GM19324 (cell line): ENCODE data around the gene MAPKAPK3.
"Not testable (repeated sequence)": the region's sequence is repeated elsewhere in the genome, so short reads cannot be mapped to it uniquely, and the experiment has no call there.

ENCODE experiments used
- ATAC-seq: cut with Tn5 transposase; IDR thresholded peaks from one replicate; pipeline ENCODE4 v1.9.1; 2021; ENCODE audit warnings: mild to moderate bottlenecking, moderate library complexity; ENCODE audit not compliant: unreplicated experiment, low FRiP score

The MAPKAPK3 gene

DNA sequence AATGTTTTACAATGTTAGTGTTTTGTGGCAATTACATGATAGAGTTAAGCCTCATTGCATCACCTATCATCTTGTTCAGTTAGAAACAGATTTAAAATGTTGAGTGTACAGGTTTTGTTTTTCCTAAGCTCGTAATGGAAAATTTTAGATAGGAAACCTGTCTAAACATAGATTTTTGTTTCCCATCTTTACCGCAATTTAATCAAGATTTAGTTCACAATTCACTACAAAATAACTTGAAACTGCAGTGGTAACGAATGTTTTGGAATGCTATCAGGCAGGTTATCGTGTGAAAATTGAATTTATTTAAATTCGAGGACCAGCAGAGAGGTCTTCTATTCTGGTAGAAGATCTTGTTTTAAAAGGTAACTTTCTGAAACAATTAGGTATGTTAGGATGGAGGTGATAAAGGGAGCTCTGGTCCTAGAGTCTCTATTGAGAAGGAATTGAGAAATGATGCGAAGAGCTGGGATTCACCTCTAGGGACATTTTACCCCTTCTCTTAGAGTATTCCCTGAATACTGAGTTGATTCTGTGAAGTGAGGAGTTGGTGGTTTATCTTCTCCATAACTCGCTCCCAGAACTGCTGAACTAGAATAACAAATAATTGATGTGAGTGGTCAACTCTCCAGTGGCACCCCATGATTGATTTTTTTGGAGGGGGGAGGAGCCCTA, 59.2 kb downstream of the MAPKAPK3 start:
- no peak for ATAC-seq

DNA sequence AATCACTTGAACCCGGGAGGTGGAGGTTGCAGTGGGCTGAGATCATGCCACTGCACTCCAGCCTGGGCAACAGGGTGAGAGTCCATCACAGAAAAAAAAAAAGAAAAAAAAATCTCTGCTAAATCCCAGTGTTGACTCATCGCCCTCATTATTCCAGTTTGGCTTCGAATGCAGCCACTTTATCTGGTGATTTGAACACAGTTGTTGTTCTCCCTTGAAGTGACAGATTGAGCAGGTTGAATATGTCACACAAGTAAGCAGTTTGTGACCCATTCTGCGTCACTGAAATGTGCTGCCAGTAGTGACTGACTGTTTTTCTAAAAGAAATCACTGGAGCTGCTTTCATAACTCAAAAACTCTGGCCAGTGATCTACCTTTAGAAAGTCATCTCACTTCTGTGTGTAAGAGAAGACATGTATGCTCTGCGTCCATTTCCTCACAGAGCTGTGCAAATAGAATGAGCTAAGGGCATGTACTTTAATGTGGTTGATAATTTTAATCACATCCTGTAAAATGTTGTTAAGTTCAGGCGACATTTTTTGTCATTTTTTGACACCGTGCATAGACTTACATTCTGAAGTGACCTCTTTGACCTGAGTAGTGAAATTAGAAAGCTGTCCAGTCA, 70.3 kb downstream of the MAPKAPK3 start:
- ATAC-seq: no peak

DNA sequence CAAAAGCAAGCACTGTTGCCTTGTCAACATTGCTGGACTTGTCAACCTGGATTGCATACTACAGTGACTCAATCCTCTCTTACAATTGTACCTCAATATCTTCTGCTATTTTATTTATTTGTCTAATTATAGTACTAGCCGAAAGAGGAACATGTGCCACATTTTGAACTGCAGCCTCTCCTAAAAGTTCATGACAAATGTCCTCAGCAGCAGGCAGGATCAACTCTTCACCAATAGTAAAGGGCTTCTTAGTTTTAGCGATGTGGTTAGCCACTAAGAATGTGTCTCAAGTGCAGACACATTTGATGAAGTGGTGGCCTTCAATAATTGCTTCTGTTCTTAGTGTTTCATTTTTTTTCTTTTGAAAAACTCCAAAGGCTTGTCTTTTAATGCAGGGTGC, 71.0 kb downstream of the MAPKAPK3 start:
- ATAC-seq: no peak

DNA sequence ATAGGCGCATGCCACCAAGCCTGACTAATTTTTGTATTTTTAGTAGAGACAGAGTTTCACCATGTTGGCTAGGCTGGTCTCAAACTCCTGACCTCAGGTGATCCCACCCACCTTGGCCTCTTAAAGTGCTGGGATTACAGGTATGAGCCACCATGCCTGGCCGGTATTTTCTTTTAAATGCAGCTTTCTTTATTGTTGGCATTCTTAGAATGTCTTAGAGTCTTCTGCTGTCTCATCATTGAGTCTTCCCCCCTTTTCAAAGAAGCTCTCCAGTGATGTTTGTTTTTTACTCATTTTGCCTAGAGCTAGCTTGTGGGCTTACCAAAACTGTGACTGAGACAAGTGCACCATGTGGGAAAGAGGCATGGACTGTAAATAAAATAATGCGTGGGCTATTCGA, 71.7 kb downstream of the MAPKAPK3 start:
- not testable (repeated sequence) for ATAC-seq

DNA sequence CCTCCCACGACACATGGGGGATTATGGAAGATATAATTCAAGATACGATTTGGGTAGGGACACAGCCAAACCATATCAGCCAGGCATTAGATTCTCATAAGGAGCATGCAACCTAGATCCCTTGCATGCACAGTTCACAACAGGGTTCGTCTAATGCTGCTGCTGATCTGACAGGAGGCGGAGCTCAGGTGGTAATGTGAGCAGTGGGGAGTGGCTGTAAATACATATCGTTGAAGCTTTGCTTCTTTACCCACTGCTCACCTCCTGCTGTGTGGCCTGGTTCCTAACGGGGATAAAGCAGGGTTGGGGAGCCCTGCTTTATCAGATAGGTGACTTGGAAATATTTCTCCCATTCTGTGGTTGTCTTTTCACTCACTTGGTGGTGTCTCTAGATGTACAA, 72.6 kb downstream of the MAPKAPK3 start:
- no peak for ATAC-seq

DNA sequence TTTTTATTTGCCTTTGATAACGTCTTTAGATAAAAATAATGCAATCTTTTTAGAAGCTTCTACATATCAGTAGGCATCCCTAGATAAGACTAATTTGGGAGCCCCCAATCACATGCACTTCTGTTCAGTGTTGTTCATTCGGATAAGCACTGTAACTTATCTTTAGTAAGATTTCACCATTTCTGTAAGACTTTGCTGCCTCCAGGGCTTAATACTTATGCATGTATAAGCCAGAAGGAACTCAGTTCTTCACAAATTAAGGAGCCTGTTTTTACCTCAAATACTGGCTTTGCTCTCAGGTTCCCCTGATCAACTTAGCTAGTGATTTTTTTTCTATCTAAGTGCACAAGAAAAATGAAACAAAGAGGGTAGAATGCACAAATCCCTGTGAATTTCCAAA, 78.1 kb downstream of the MAPKAPK3 start:
- no peak for ATAC-seq

DNA sequence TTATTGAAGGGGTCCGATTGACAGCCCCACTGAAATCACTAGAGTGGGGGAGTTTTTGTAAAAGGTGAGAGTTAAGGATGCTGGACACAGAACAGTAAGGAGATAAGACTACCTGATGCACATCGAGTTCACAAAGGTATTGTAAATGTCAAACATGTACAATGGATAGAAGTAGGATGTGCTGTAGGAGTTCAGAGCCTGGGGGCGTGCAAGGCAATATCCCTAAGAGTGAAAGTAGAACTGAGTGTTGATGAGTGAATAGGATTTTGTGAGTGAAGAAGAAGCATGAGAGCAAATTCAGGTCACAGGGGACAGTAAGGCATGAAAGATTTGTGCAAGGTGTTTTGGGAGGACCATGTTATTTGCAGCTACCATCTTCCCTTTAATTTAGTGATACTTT, 79.3 kb downstream of the MAPKAPK3 start:
- ATAC-seq: no peak

DNA sequence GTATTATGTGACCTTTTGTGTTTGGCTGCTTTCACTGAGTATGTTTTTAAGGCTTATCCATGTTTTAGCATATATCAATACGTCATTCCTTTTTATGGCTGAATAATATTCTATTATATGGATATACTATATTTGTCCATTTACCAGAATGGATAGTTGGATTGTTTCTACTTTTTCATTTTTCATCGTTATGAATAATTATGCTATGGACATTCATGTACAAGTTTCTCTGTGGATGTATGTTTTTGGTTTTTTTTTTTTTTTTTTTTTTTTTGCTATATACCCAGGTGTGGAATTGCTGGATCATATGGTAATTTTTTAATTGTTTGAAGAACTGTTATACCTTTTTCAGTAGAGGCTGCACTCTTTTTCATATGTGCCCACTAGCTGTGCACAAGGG, 81.3 kb downstream of the MAPKAPK3 start:
- no peak for ATAC-seq
